Stimulated activated CD4-positive, alpha-beta T cell treated with anti-CD3 and anti-CD28 coated beads, Interleukin-4, amount 100 ng/mL, for 48 hours (primary cell): ENCODE results near the gene ZC3HAV1.
"Not testable (repeated sequence)": the region's sequence is repeated elsewhere in the genome, so short reads cannot be mapped to it uniquely, and the experiment has no call there.

Experiments used
- DNase-seq, 2 donors: peaks; one replicate each; pipeline ENCODE4 v3.0.0-alpha.2; 2020; ENCODE audit warnings: low read depth in 2 of 2

ZC3HAV1 gene

GRCh38 chr7:139112316-139112715 lies 2.8 kb upstream of the ZC3HAV1 start:
- DNase-seq = no peak

- DNase-seq = no peak
These were observed 2.3 kb upstream of the ZC3HAV1 start for GRCh38 chr7:139111811-139112301.

GRCh38 chr7:139111147-139111546 lies 1.6 kb upstream of the ZC3HAV1 start:
- DNase-seq = no peak

GRCh38 chr7:139109983-139110411 lies 477 bp upstream of the ZC3HAV1 start:
- no peak for DNase-seq

- no peak for DNase-seq
These were observed 993 bp downstream of the ZC3HAV1 start for GRCh38 chr7:139108266-139109187.

- DNase-seq = no peak
These were observed 2.6 kb downstream of the ZC3HAV1 start for GRCh38 chr7:139106959-139107358.

- DNase-seq = not testable (repeated sequence)
These were observed 3.3 kb downstream of the ZC3HAV1 start for GRCh38 chr7:139106227-139106626.

GRCh38 chr7:139105484-139105883 lies 4.0 kb downstream of the ZC3HAV1 start:
- DNase-seq = no peak

GRCh38 chr7:139104091-139104450 lies 5.4 kb downstream of the ZC3HAV1 start:
- DNase-seq = no peak

- no peak for DNase-seq
These were observed 6.3 kb downstream of the ZC3HAV1 start for GRCh38 chr7:139103057-139103815.

GRCh38 chr7:139101637-139102158 lies 7.8 kb downstream of the ZC3HAV1 start:
- DNase-seq = not testable (repeated sequence)

GRCh38 chr7:139099172-139099947 lies 10.2 kb downstream of the ZC3HAV1 start:
- no peak for DNase-seq

- DNase-seq = no peak
These were observed 14.3 kb downstream of the ZC3HAV1 start for GRCh38 chr7:139095194-139095659.

- DNase-seq = no peak
These were observed 14.9 kb downstream of the ZC3HAV1 start for GRCh38 chr7:139094596-139094995.

GRCh38 chr7:139094030-139094429 lies 15.5 kb downstream of the ZC3HAV1 start:
- no peak for DNase-seq

GRCh38 chr7:139093512-139093911 lies 16.0 kb downstream of the ZC3HAV1 start:
- DNase-seq = not testable (repeated sequence)

- no peak for DNase-seq
These were observed 17.3 kb downstream of the ZC3HAV1 start for GRCh38 chr7:139092090-139092796.

- DNase-seq = no peak
These were observed 17.9 kb downstream of the ZC3HAV1 start for GRCh38 chr7:139091677-139091996.

GRCh38 chr7:139089118-139089517 lies 20.4 kb downstream of the ZC3HAV1 start:
- no peak for DNase-seq

GRCh38 chr7:139088268-139088667 lies 21.3 kb downstream of the ZC3HAV1 start:
- no peak for DNase-seq

GRCh38 chr7:139087212-139087611 lies 22.3 kb downstream of the ZC3HAV1 start:
- no peak for DNase-seq
